HG03039 (cell line): ENCODE measurements around the gene PLK4.

Source experiments
- ATAC-seq: cut with Tn5 transposase; IDR thresholded peaks from one replicate; pipeline ENCODE4 v1.9.1; 2021; ENCODE audit warnings: mild to moderate bottlenecking, moderate library complexity; ENCODE audit not compliant: unreplicated experiment

The PLK4 gene

GRCh38 chr4:127880763-127881562 lies at the start of gene PLK4:
TSS of gene PLK4 (plus strand) at chr4:127880893. CDS start at chr4:127881135, 242 bp downstream.
- ATAC-seq: peak; percentile 96

GRCh38 chr4:127832585-127832984 lies 48.1 kb upstream of the PLK4 start:
- ATAC-seq: peak; percentile 60

- ATAC-seq: no peak
Measured at GRCh38 chr4:127843704-127844600, 36.7 kb upstream of the PLK4 start.

- ATAC-seq: no peak
Measured at GRCh38 chr4:127844601-127845116, 36.0 kb upstream of the PLK4 start.

- no peak for ATAC-seq
Measured at GRCh38 chr4:127846061-127846460, 34.6 kb upstream of the PLK4 start.

- no peak for ATAC-seq
Measured at GRCh38 chr4:127846765-127847164, 33.9 kb upstream of the PLK4 start.

- no peak for ATAC-seq
Measured at GRCh38 chr4:127849505-127850234, 31.0 kb upstream of the PLK4 start.

- ATAC-seq: no peak
Measured at GRCh38 chr4:127852661-127853060, 28.0 kb upstream of the PLK4 start.

- ATAC-seq: peak; percentile 25
Measured at GRCh38 chr4:127856196-127856812, 24.4 kb upstream of the PLK4 start.

GRCh38 chr4:127856813-127857447 lies 23.8 kb upstream of the PLK4 start:
- ATAC-seq: peak; percentile 84

GRCh38 chr4:127857641-127858040 lies 23.1 kb upstream of the PLK4 start:
- ATAC-seq: no peak

GRCh38 chr4:127868196-127868595 lies 12.5 kb upstream of the PLK4 start:
- ATAC-seq: no peak

GRCh38 chr4:127870281-127870680 lies 10.4 kb upstream of the PLK4 start:
- ATAC-seq: no peak

- ATAC-seq: no peak
Measured at GRCh38 chr4:127870688-127871087, 10.0 kb upstream of the PLK4 start.

- ATAC-seq: no peak
Measured at GRCh38 chr4:127875791-127876190, 4.9 kb upstream of the PLK4 start.

- peak; percentile 31 for ATAC-seq
Measured at GRCh38 chr4:127881563-127881864, 821 bp downstream of the PLK4 start.

GRCh38 chr4:127888559-127888958 lies 7.9 kb downstream of the PLK4 start:
- no peak for ATAC-seq

- no peak for ATAC-seq
Measured at GRCh38 chr4:127889903-127890302, 9.2 kb downstream of the PLK4 start.

- no peak for ATAC-seq
Measured at GRCh38 chr4:127896069-127896468, 15.4 kb downstream of the PLK4 start.

GRCh38 chr4:127896528-127896927 lies 15.8 kb downstream of the PLK4 start:
- no peak for ATAC-seq
